AG08395 (cell line): ENCODE measurements around the gene SMR3A.

ENCODE experiments used
- DNase-seq: peaks from one replicate; pipeline ENCODE4 v3.0.0; 2012; ENCODE audit warnings: mixed read lengths, low spot score

SMR3A gene

GRCh38 chr4:70360460-70360859 is at the start of gene SMR3A:
Gene SMR3A (plus strand): TSS chr4:70360760. CDS start chr4:70362116, 1,356 bp downstream.
- no peak for DNase-seq

- no peak for DNase-seq
Measured at GRCh38 chr4:70313736-70314135, 46.8 kb upstream of the SMR3A start.

GRCh38 chr4:70315928-70316327 is 44.6 kb upstream of the SMR3A start:
- DNase-seq, result no peak

- no peak for DNase-seq
Measured at GRCh38 chr4:70326052-70326451, 34.5 kb upstream of the SMR3A start.

- no peak for DNase-seq
Measured at GRCh38 chr4:70334681-70335080, 25.9 kb upstream of the SMR3A start, which contains the start of gene CABS1. Gene CABS1 (plus strand): TSS chr4:70334981. CDS start chr4:70335040, 59 bp downstream.

GRCh38 chr4:70336043-70336442 is 24.5 kb upstream of the SMR3A start:
- DNase-seq, result no peak

- DNase-seq, result no peak
Measured at GRCh38 chr4:70337886-70338420, 22.6 kb upstream of the SMR3A start.

- no peak for DNase-seq
Measured at GRCh38 chr4:70356185-70356584, 4.4 kb upstream of the SMR3A start.

- no peak for DNase-seq
Measured at GRCh38 chr4:70359115-70359661, 1.4 kb upstream of the SMR3A start.

- no peak for DNase-seq
Measured at GRCh38 chr4:70364002-70364401, 3.4 kb downstream of the SMR3A start.

GRCh38 chr4:70365479-70365878 is 4.9 kb downstream of the SMR3A start:
- no peak for DNase-seq

GRCh38 chr4:70367813-70368212 is 7.3 kb downstream of the SMR3A start:
- no peak for DNase-seq

GRCh38 chr4:70371987-70372386 is 11.4 kb downstream of the SMR3A start:
- no peak for DNase-seq

- no peak for DNase-seq
Measured at GRCh38 chr4:70372760-70373159, 12.2 kb downstream of the SMR3A start.

- DNase-seq, result no peak
Measured at GRCh38 chr4:70380578-70380977, 20.0 kb downstream of the SMR3A start.

GRCh38 chr4:70382691-70383181 is 22.2 kb downstream of the SMR3A start, which contains the start of gene SMR3B:
Gene SMR3B (plus strand): TSS chr4:70383131. CDS start chr4:70384511, 1,380 bp downstream.
- no peak for DNase-seq

GRCh38 chr4:70392057-70392776 is 31.7 kb downstream of the SMR3A start:
- DNase-seq, result no peak

GRCh38 chr4:70397580-70397979 is 37.0 kb downstream of the SMR3A start, which contains the start of gene OPRPN:
Gene OPRPN (plus strand): TSS chr4:70397940. CDS start chr4:70399286, 1,346 bp downstream.
- DNase-seq, result no peak

GRCh38 chr4:70399319-70399718 is 38.8 kb downstream of the SMR3A start:
- no peak for DNase-seq

- no peak for DNase-seq
Measured at GRCh38 chr4:70402762-70403161, 42.2 kb downstream of the SMR3A start.

- no peak for DNase-seq
Measured at GRCh38 chr4:70405765-70406164, 45.2 kb downstream of the SMR3A start.
